Measurements from ENCODE around the gene SEMA3B.

SEMA3B gene

GRCh38 chr3:50324351-50325112, 55.6 kb downstream of the SEMA3B start:
- peak; percentile 68 for DNase-seq (ENCODE audit: low read depth)
- peak; percentile 85 for TF ChIP-seq CTCF (IDR thresholded peaks at IDR 0.05; ENCODE audit: insufficient read depth, low read depth, low read length, missing control alignments)
- H3K4me3 ChIP-seq (ENCODE audit: low read length), result no peak overlapping the region

- no peak overlapping the region for H3K4me3 ChIP-seq (ENCODE audit: low read length)
- no peak for TF ChIP-seq CTCF (IDR thresholded peaks at IDR 0.05; ENCODE audit: insufficient read depth, low read depth, low read length, missing control alignments)
- no peak for DNase-seq (ENCODE audit: low read depth)
Measured at GRCh38 chr3:50325113-50325480, 56.1 kb downstream of the SEMA3B start.

GRCh38 chr3:50325497-50326181, 56.7 kb downstream of the SEMA3B start:
- no peak for DNase-seq (ENCODE audit: low read depth)
- no peak for TF ChIP-seq CTCF (IDR thresholded peaks at IDR 0.05; ENCODE audit: insufficient read depth, low read depth, low read length, missing control alignments)
- no peak overlapping the region for H3K4me3 ChIP-seq (ENCODE audit: low read length)

- no peak for TF ChIP-seq CTCF (IDR thresholded peaks at IDR 0.05; ENCODE audit: insufficient read depth, low read depth, low read length, missing control alignments)
- no peak overlapping the region for H3K4me3 ChIP-seq (ENCODE audit: low read length)
- no peak for DNase-seq (ENCODE audit: low read depth)
Measured at GRCh38 chr3:50326182-50326541, 57.2 kb downstream of the SEMA3B start.

GRCh38 chr3:50327129-50327528, 58.2 kb downstream of the SEMA3B start:
- no peak for TF ChIP-seq CTCF (IDR thresholded peaks at IDR 0.05; ENCODE audit: insufficient read depth, low read depth, low read length, missing control alignments)
- DNase-seq (ENCODE audit: low read depth), result no peak
- peak overlapping the region; percentile 78 for H3K4me3 ChIP-seq (ENCODE audit: low read length)
